ENCODE data around the gene TTBK2. TPM values are rescaled to one million over a fixed set of nuclear protein-coding genes. Genes with fewer than 3 reads are reported as not detected.
"Not testable (repeated sequence)": the region's sequence is repeated elsewhere in the genome, so short reads cannot be mapped to it uniquely, and the experiment has no call there.

The TTBK2 gene
- polyA plus RNA-seq, 1 donor from 2014 or later, result 15.2 TPM

DNA sequence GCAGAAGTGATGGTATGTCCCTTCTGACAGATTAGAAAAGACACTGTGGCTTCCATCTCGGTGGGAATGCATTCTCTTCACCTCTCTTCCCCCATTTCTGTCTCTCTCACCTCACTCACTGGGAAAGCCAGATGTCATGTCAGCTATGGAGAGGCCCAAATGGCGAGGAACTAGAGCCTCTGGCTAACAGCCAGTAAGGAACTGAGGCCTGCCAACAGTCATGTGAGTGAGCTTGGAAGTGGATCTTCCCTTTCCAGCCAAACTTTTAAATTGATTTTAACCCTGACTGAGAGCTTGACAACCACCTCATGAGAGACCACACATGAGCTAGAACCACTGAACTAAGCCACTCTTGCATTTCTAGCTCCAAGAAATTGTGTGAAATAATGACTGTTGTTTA, 148.4 kb downstream of the TTBK2 start:
- Histone ChIP-seq H3K27me3 (ENCODE audit: insufficient read depth, low read depth, low read length) (no peaks in the 10 kb centered on the region), H2AFZ (ENCODE audit: low read depth, low read length) (no peak overlapping the region), H3K27ac (ENCODE audit: low read length) (no peak overlapping the region), H3K4me3 (ENCODE audit: low read length) (no peak overlapping the region), H3K4me2 (ENCODE audit: low read length) (no peak overlapping the region), H3K36me3 (ENCODE audit: insufficient read depth, low read length) (no peaks in the 10 kb centered on the region), H3K9ac (ENCODE audit: low read length) (no peak overlapping the region), H4K20me1 (ENCODE audit: insufficient read depth) (no peaks in the 10 kb centered on the region), H3K9me2 (ENCODE audit: insufficient read depth, low read length) (no peaks in the 10 kb centered on the region), H3K9me3 (ENCODE audit: low read length) (no peaks in the 10 kb centered on the region), H3K79me2 (replicated peaks; ENCODE audit: insufficient read depth, low read length) (no peaks in the 10 kb centered on the region), H3F3A (ENCODE audit: insufficient read depth, low read length, poor library complexity, severe bottlenecking) (no peaks in the 10 kb centered on the region)
- TF ChIP-seq REST (IDR thresholded peaks at IDR 0.05; ENCODE audit: borderline replicate concordance), result no peak
- TF ChIP-seq TAF1 (IDR thresholded peaks at IDR 0.05; ENCODE audit: low read depth), result no peak

DNA sequence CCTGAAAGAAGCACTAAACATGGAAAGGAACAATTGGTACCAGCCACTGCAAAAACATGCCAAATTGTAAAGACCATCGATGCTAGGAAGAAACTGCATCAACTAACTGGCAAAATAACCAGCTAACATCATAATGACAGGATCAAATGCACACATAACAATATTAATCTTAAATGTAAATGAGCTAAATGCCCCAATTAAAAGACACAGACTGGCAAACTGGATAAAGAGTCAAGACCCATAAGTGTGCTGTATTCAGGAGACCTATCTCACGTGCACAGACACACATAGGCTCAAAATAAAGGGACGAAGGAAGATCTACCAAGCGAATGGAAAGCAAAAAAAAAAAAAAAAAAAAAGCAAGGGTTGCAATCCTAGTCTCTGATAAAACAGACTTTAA, 154.5 kb downstream of the TTBK2 start:
- not testable (repeated sequence) for H4K20me1 ChIP-seq (ENCODE audit: insufficient read depth); H3K9ac ChIP-seq (ENCODE audit: low read length); H3K9me3 ChIP-seq (ENCODE audit: low read length); H3K36me3 ChIP-seq (ENCODE audit: insufficient read depth, low read length); H3K4me3 ChIP-seq (ENCODE audit: low read length); H3K9me2 ChIP-seq (ENCODE audit: insufficient read depth, low read length); H3F3A ChIP-seq (ENCODE audit: insufficient read depth, low read length, poor library complexity, severe bottlenecking); H3K27ac ChIP-seq (ENCODE audit: low read length); H3K27me3 ChIP-seq (ENCODE audit: insufficient read depth, low read depth, low read length); H3K4me2 ChIP-seq (ENCODE audit: low read length); H3K79me2 ChIP-seq (replicated peaks; ENCODE audit: insufficient read depth, low read length); H2AFZ ChIP-seq (ENCODE audit: low read depth, low read length)

GRCh38 chr15:42764154-42764731, 156.3 kb downstream of the TTBK2 start:
- H3K4me2 ChIP-seq (ENCODE audit: low read length); H3K4me3 ChIP-seq (ENCODE audit: low read length); H3K9me2 ChIP-seq (ENCODE audit: insufficient read depth, low read length); H3K27ac ChIP-seq (ENCODE audit: low read length); H3K9ac ChIP-seq (ENCODE audit: low read length); H3K9me3 ChIP-seq (ENCODE audit: low read length); H3K36me3 ChIP-seq (ENCODE audit: insufficient read depth, low read length); H2AFZ ChIP-seq (ENCODE audit: low read depth, low read length); H3K79me2 ChIP-seq (replicated peaks; ENCODE audit: insufficient read depth, low read length); H4K20me1 ChIP-seq (ENCODE audit: insufficient read depth); H3K27me3 ChIP-seq (ENCODE audit: insufficient read depth, low read depth, low read length); H3F3A ChIP-seq (ENCODE audit: insufficient read depth, low read length, poor library complexity, severe bottlenecking): not testable (repeated sequence)

- H3K79me2 ChIP-seq (replicated peaks; ENCODE audit: insufficient read depth, low read length); H3K27me3 ChIP-seq (ENCODE audit: insufficient read depth, low read depth, low read length); H2AFZ ChIP-seq (ENCODE audit: low read depth, low read length); H3K9me2 ChIP-seq (ENCODE audit: insufficient read depth, low read length); H3K9me3 ChIP-seq (ENCODE audit: low read length); H4K20me1 ChIP-seq (ENCODE audit: insufficient read depth); H3K4me3 ChIP-seq (ENCODE audit: low read length); H3K27ac ChIP-seq (ENCODE audit: low read length); H3K9ac ChIP-seq (ENCODE audit: low read length); H3K4me2 ChIP-seq (ENCODE audit: low read length); H3F3A ChIP-seq (ENCODE audit: insufficient read depth, low read length, poor library complexity, severe bottlenecking); H3K36me3 ChIP-seq (ENCODE audit: insufficient read depth, low read length): not testable (repeated sequence)
Observed at GRCh38 chr15:42761813-42762212, 158.8 kb downstream of the TTBK2 start.
